ENCODE data around the gene NUDT4B.
"Not testable (repeated sequence)": the region's sequence is repeated elsewhere in the genome, so short reads cannot be mapped to it uniquely, and the experiment has no call there.

Gene NUDT4B

GRCh38 chr1:148738667-148739066, 9.9 kb upstream of the NUDT4B start:
- DNase-seq (ENCODE audit: low read depth) = not testable (repeated sequence)

GRCh38 chr1:148743200-148743599, 5.4 kb upstream of the NUDT4B start:
- not testable (repeated sequence) for DNase-seq (ENCODE audit: low read depth)

- not testable (repeated sequence) for DNase-seq (ENCODE audit: low read depth)
Observed at GRCh38 chr1:148743726-148744720, 4.6 kb upstream of the NUDT4B start.

- DNase-seq (ENCODE audit: low read depth) = not testable (repeated sequence)
Observed at GRCh38 chr1:148749335-148749681, 734 bp downstream of the NUDT4B start.

- not testable (repeated sequence) for DNase-seq (ENCODE audit: low read depth)
Observed at GRCh38 chr1:148756231-148756630, 7.7 kb downstream of the NUDT4B start.

DNA sequence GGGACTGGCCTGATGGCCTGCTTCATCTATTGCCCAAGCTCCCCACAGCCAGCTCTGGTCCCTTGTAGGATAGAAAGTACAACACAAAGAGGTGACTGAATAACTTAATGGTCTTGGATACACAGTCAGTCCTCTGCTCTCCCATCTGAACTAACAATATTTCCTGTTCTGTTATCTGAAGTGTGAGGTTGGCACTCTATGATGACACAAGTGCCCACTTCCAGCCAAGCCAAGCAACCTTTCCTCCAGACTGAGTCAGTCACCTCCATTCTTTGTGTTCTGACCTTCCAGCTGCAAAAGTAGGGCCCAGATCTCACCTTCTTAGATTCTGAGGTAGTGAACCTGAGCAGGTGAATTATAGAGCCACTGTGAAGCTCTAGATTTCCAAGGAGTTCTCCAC, 8.9 kb downstream of the NUDT4B start:
- not testable (repeated sequence) for DNase-seq (ENCODE audit: low read depth)

DNA sequence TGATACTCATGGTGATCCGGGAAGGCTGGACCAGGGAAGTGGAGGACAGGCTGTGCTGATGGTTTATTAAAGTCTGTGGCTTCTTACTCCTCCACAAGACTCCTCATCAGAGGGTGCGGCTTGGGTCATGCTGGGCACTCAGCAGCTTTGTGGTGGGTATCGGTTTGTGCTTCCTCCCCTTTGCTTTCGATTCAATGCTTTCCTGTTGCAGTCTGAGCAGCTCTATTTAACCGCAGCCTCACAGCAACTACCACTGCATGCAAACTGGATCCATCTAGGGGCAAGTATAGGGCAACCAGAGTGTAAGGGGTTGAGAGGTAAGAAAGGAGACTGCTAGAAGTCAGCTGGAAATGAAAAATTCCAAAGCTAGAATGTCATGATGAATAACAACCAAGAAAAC, 9.8 kb downstream of the NUDT4B start:
- DNase-seq (ENCODE audit: low read depth) = not testable (repeated sequence)

DNA sequence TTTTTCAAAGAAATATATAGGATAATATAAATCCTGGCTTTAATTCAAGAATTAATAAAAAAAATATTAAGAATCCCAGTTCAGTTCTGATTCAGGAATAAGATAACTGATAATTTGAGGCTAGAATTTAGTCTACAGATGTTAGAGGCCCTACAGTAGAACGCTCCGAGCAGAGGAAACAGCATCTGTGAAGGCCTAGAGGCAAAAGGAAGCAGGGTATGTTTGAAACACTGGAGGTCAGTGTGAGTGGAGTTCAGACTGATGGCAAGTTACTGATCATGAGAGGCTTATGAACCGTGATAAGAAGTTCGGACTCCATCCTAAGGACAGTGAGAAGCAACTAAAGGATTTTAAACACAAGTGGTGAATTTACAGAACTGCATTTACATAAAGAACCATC, 10.4 kb downstream of the NUDT4B start:
- DNase-seq (ENCODE audit: low read depth) = not testable (repeated sequence)

GRCh38 chr1:148759749-148760148, 11.2 kb downstream of the NUDT4B start:
- not testable (repeated sequence) for DNase-seq (ENCODE audit: low read depth)

DNA sequence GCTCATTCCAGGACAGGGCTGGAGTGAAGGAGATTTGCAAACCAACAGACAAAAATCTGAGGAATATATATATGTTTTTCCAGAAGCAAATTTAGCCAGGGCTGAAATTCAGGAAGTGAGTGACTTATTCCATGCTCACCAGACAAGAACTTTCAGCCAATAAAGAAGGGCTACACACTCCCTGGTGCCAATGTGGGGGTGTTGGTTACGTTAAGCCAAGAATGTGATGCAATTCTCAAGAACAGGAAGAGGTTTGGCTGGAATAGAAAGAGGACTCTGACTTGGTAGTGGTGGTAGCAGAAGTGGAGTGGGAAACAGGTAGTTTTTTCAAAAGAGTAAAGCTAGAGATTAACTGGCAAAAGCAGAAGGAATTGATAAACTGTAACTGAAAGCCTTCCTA, 11.6 kb downstream of the NUDT4B start:
- not testable (repeated sequence) for DNase-seq (ENCODE audit: low read depth)

DNA sequence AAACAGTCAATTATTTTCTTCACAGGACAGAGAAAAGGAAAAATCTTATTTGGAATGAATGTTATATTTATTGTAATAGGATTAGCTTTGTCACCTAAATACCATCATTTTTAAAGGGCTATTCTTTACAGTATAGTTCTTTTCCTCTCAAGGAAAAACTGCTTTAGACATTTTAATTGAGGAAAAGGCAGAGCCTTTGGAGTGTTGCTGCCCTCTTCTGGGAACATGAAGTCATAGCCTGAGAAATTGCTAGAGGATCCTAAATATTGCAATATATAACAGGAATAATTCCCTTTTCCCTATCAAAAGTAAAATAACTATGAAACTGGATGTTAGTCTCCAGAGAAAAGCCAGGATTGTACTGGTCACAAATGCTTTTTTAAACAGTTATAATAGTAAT, 12.8 kb downstream of the NUDT4B start:
- DNase-seq (ENCODE audit: low read depth) = not testable (repeated sequence)

DNA sequence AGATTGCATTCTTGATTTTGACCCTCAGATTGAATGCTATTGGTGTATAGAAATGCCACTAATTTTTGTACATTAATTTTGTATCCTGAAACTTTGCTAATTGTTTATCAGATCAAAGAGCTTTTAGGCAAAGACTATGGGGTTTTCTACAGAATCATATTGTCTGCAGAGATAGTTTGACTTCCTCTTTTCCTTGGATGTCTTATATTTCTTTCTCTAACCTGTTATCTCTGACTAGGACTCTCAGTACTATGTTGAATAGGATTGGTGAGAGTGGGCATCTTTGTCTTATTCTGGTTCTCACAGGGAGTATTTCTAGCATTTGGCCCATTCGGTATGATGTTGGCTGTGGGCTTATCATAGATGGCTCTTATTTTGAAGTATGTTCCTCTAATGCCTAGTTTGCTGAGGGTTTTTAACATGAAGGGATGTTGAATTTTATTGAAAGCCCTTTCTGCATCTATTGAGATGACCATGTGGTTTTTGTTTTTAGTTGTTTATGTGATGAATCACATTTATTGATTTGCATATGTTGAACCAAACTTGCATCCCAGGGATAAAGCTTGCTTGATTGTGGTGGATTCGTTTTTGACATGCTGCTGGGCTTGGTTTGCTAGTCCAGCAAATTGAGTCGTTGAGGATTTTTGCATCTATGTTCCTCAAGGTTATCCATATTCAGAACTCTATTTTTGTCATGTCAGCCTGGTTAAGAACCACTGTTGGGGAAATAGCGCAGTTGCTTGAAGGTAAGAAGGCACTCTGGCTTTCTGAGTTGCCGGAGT, 16.9 kb downstream of the NUDT4B start:
- not testable (repeated sequence) for DNase-seq (ENCODE audit: low read depth)

DNA sequence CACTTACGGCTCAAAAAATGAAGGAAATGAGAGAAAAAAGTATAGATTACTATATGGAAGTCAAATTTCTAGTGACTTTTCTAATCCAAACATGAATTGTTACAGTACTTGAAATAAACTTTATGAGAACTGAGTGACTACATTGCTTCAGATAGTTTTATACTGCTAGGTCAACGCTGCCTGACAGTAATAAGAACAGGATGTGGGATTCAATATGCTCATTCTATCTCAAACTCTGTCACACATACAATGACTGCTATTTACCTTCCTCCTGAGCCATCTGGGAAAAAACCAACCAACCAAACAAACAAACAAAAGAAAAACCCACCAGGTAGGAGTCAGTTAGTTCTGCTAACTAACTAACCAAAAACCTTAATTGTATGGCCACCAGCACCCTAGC, 20.0 kb downstream of the NUDT4B start:
- not testable (repeated sequence) for DNase-seq (ENCODE audit: low read depth)

DNA sequence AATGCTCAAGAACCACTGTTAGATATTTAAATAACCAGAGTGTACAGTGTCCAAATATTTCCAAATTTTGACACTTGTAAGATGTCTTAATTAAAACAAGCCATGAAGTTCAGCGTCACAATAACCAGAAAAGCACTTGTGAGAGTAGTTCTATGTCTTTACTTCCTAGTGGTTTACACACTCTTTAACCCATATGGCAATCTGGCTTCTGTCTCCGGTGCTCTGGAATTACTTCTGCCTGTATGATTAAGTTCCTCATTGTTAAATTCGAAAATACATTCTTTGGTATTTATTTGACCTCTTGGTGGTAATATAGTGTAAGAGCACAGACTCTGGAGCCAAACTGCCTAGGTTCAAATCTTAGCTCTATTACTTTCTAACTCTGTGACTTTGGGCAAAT, 20.9 kb downstream of the NUDT4B start:
- not testable (repeated sequence) for DNase-seq (ENCODE audit: low read depth)

DNA sequence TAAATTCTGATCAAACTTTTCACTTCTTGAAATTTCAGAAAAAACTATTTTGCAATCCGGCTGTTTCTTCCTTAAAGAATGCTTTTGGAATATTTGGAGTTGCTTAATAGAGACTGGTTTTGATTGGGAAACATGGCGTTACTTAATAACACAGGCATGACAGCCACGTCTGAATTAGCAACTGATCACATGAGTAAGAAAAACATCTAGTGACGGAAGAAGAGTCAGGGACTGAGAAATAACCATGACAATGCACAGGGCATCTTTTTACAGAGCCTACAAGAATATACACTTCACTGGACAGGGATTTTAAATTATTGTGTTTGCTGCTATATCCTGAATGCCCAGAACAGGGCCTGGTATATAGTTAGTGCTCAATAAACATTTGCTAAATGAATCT, 25.1 kb downstream of the NUDT4B start:
- not testable (repeated sequence) for DNase-seq (ENCODE audit: low read depth)

DNA sequence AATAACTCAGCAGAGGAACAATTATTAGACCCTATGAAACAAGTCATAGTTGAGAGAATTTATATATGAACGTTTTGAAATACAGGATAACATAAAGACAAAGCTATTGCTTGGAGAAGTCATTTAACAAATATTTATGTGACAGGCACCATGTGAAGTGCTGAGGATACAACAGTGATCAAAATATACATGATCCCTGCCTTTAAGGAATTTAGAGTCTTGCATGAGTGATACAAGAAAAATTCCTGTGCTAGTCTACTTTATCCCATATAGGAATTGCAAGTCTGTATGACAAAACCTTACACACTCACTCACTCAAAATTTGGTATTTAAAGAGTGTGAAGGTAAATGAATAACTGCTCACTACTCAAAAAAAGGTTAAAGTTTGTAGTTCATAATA, 25.5 kb downstream of the NUDT4B start:
- DNase-seq (ENCODE audit: low read depth) = not testable (repeated sequence)

DNA sequence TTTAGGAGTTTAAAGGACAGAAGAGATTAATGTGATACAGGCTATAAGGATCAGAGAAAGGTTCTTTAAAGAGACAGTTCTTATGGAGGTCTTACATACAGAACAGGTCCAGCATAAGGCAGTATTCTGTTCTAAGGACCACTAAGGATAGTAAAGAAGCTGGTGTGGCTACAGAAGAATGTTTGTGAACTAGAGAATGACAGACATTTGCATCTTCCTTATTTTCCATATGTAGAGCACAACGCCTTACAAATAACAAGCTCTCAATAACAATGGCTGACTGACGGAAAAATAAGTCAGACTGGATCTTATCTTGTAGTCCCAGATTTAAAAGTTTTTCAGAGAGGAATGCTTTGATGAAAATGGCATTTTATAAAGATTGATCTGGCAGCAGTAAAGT, 26.7 kb downstream of the NUDT4B start:
- not testable (repeated sequence) for DNase-seq (ENCODE audit: low read depth)

GRCh38 chr1:148777649-148778048, 29.1 kb downstream of the NUDT4B start:
- not testable (repeated sequence) for DNase-seq (ENCODE audit: low read depth)

- DNase-seq (ENCODE audit: low read depth) = not testable (repeated sequence)
Observed at GRCh38 chr1:148780404-148780803, 31.8 kb downstream of the NUDT4B start.

GRCh38 chr1:148791543-148792099, 43.0 kb downstream of the NUDT4B start:
- not testable (repeated sequence) for DNase-seq (ENCODE audit: low read depth)

DNA sequence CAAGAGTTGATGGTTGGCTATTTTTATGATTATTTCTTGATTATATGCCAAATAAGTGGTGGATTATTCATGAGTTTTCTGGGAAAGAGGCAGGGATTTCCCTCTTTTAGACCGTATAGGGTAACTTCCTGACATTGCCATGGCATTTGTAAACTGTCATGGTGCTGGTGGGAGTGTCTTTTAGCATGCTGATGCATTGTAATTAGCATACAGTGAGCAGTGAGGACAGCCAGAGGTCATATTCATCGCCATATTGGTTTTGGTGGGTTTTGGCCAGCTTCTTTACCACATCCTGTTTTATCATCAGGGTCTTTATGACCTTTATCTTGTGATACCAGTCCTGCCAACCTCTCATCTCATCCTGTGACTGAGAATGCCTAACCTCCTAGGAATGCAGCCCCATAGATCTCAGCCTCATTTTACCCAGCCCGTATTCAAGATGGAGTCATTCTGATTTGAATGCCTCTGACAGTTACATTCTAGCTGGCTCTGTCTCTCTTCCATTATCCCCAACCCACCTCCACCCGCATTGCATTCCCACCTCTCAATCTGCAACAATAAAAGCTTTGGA, 45.3 kb downstream of the NUDT4B start:
- not testable (repeated sequence) for DNase-seq (ENCODE audit: low read depth)

Measured in CMK (cell line).